OCI-LY7 (cell line): ENCODE results near the gene NPS. TPM values are rescaled to one million over a fixed set of nuclear protein-coding genes. Genes with fewer than 3 reads are reported as not detected.

Experiments used
- BruUV-seq: library from RNA; stranded (reverse); fragments of 400-500 nt; replicated peaks from 2 replicates; lab custom pipeline; 2021; lab: Mats Ljungman, UMichigan
- CTCF ChIA-PET: fragments of 300-600 bp; sonication (Branson Sonifier 250); formaldehyde crosslinking; loops from one replicate; lab custom pipeline; 2022; ENCODE audit warnings: antibody characterized with exemption; ENCODE audit not compliant: unreplicated experiment; lab: Charles Lee
- POLR2A ChIA-PET: fragments of 300-600 bp; sonication (Branson Sonifier 250); formaldehyde crosslinking; loops from one replicate; lab custom pipeline; 2022; ENCODE audit warnings: antibody characterized with exemption; lab: Charles Lee
- DNase-seq: peaks from one replicate; pipeline ENCODE4 v3.0.0-alpha.2; 2015; ENCODE audit warnings: low spot score
- H2AFZ ChIP-seq: fragments of 200-600 bp; sonication (generic), shearing (Covaris generic); 2 replicates; pipeline ENCODE4 v1.6.1; 2014; ENCODE audit warnings: mild to moderate bottlenecking, antibody characterized with exemption, low read length, moderate library complexity
- H3K27ac ChIP-seq: fragments of 200-600 bp; sonication (generic); 2 replicates; pipeline ENCODE4 v1.5.1; 2014; ENCODE audit warnings: mixed run types, low read depth, mild to moderate bottlenecking, moderate library complexity, low read length, inconsistent platforms; ENCODE audit not compliant: poor library complexity, severe bottlenecking
- H3K36me3 ChIP-seq: fragments of 200-600 bp; sonication (generic); 2 replicates; pipeline ENCODE4 v1.6.1; 2014; ENCODE audit warnings: mild to moderate bottlenecking, antibody characterized with exemption, low read length, moderate library complexity, mixed read lengths; ENCODE audit not compliant: insufficient read depth
- H3K4me1 ChIP-seq: fragments of 200-600 bp; sonication (generic); 2 replicates; pipeline ENCODE4 v1.5.1; 2014; ENCODE audit warnings: mild to moderate bottlenecking, low read length; ENCODE audit not compliant: insufficient read depth, poor library complexity, severe bottlenecking
- H3K4me2 ChIP-seq: fragments of 200-600 bp; sonication (generic); 2 replicates; pipeline ENCODE4 v1.6.1; 2014; ENCODE audit warnings: mild to moderate bottlenecking, low read length
- H3K4me3 ChIP-seq: fragments of 200-600 bp; sonication (generic); 2 replicates; pipeline ENCODE4 v1.5.1; 2014; ENCODE audit warnings: mild to moderate bottlenecking, low read depth, low read length; ENCODE audit not compliant: poor library complexity, severe bottlenecking
- H3K79me2 ChIP-seq: fragments of 200-600 bp; sonication (generic); 2 replicates; pipeline ENCODE4 v1.6.1; 2016; ENCODE audit warnings: low read depth, mild to moderate bottlenecking, low read length, moderate library complexity, mixed read lengths; ENCODE audit not compliant: insufficient read depth
- H3K9me2 ChIP-seq: fragments of 200-600 bp; sonication (generic); 2 replicates; pipeline ENCODE4 v1.6.1; 2016; ENCODE audit warnings: mild to moderate bottlenecking, low read length, mixed read lengths; ENCODE audit not compliant: insufficient read depth
- H3K9me3 ChIP-seq: fragments of 200-600 bp; sonication (generic); 2 replicates; pipeline ENCODE4 v1.6.1; 2014; ENCODE audit warnings: mild to moderate bottlenecking, mixed run types, low read length, mixed read lengths
- H4K20me1 ChIP-seq: fragments of 200-600 bp; sonication (generic); 2 replicates; pipeline ENCODE4 v1.6.1; 2014; ENCODE audit warnings: mild to moderate bottlenecking, antibody characterized with exemption, low read length, moderate library complexity, mixed read lengths; ENCODE audit not compliant: insufficient read depth
- CTCF ChIP-seq: fragments of 200-600 bp; sonication (generic); conservative IDR thresholded peaks from 2 replicates; pipeline ENCODE4 v1.5.1; 2014; ENCODE audit warnings: mild to moderate bottlenecking, antibody characterized with exemption, low read length, moderate library complexity, mixed read lengths
- EZH2phosphoT487 ChIP-seq: fragments of 200-600 bp; sonication (generic); IDR thresholded peaks from 2 replicates; pipeline ENCODE4 v1.6.1; 2018; ENCODE audit warnings: low read depth, borderline replicate concordance, mild to moderate bottlenecking, mixed run types, antibody characterized with exemption, low read length, moderate library complexity, mixed read lengths
- intact Hi-C: fragments of 100-400 bp; cut with micrococcal nuclease; formaldehyde crosslinking; loops from one replicate; pipeline ENCODE4 v1.10.0; 2022; ENCODE audit not compliant: unreplicated experiment
- total RNA-seq, 2 experiments: library from RNA; depleted of rRNA in 1 of 2; stranded (reverse); fragments of >200 nt in 1 of 2; shearing (Covaris generic) in 1 of 2; gene quantifications; 2 replicates each; pipeline ENCODE4 v1.2.3, GENCODE V29; 2014 to 2022

The NPS gene
- total RNA-seq, 2 experiments from 2014 or later: not detected

DNA sequence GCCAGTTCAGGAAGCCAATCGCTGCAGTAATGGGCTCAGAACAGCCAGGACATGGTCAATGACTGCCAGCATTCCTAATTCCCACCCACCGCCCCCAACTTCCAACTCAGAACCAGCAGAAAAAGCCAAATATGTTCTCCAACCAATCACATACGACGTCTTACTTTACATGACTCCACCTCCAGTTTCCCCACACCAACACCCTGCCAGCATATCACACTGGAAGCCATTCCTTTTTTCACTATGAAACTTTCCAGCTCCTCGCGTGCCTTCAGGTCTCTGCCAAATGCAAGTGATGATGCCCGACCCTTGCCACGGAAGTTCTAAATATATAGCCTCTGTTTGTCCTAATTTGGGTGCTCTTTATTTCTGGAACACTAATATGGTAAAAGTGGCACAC, 12.5 kb downstream of the NPS start:
- TF ChIP-seq EZH2phosphoT487: no peak
- TF ChIP-seq CTCF: no peak
- ChIA-PET CTCF (no interaction called here), POLR2A (no interaction called here)
- DNase-seq: no peak
- BruUV-seq: no TSS peak
- H3K4me2 ChIP-seq: no peak overlapping the region
- no peaks in the 10 kb centered on the region for H3K79me2 ChIP-seq
- H3K9me3 ChIP-seq: no peaks in the 10 kb centered on the region
- no peaks in the 10 kb centered on the region for H3K36me3 ChIP-seq
- no peaks in the 10 kb centered on the region for H3K9me2 ChIP-seq
- H2AFZ ChIP-seq: no peak overlapping the region
- intact Hi-C loops: no loop called here
- H3K4me3 ChIP-seq: no peak overlapping the region
- no peaks in the 10 kb centered on the region for H3K4me1 ChIP-seq
- H4K20me1 ChIP-seq: no peaks in the 10 kb centered on the region
- no peak overlapping the region for H3K27ac ChIP-seq

GRCh38 chr10:127563718-127564553, 14.8 kb downstream of the NPS start:
- peak; percentile 31 for DNase-seq
- H3K79me2 ChIP-seq: no peaks in the 10 kb centered on the region
- H3K4me2 ChIP-seq: no peak overlapping the region
- no peak overlapping the region for H3K4me3 ChIP-seq
- H3K9me3 ChIP-seq: no peaks in the 10 kb centered on the region
- intact Hi-C loops: no loop called here
- ChIA-PET POLR2A (no interaction called here), CTCF (no interaction called here)
- H2AFZ ChIP-seq: no peak overlapping the region
- H3K27ac ChIP-seq: no peak overlapping the region
- no peaks in the 10 kb centered on the region for H3K36me3 ChIP-seq
- no peaks in the 10 kb centered on the region for H4K20me1 ChIP-seq
- no peaks in the 10 kb centered on the region for H3K4me1 ChIP-seq
- no TSS peak for BruUV-seq
- peak; percentile 86 for TF ChIP-seq CTCF
- TF ChIP-seq EZH2phosphoT487: no peak
- no peaks in the 10 kb centered on the region for H3K9me2 ChIP-seq

DNA sequence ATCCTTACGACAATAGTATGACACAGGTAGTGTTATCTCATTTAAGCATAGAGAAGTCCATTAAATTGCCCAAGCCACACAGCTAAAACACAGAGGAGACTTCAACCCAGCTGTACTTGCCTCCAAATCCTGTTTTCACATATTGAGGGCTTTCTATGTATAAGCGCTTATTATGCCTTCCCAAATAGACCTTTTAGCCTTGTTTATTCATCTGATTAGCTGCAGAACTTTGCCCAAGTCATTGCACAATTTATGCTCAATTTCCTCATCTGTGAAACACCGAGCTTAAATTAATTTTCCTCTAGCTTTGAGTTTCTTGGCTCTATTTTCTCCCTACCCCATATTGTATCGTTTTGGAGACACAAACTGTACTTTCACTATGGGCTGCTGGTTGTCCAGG, 15.5 kb downstream of the NPS start:
- CTCF ChIA-PET: no interaction called here
- Histone ChIP-seq H3K9me3 (no peaks in the 10 kb centered on the region), H4K20me1 (no peaks in the 10 kb centered on the region), H3K79me2 (no peaks in the 10 kb centered on the region), H3K4me2 (no peak overlapping the region), H3K4me1 (no peaks in the 10 kb centered on the region), H3K36me3 (no peaks in the 10 kb centered on the region), H3K27ac (no peak overlapping the region), H2AFZ (no peak overlapping the region), H3K9me2 (no peaks in the 10 kb centered on the region), H3K4me3 (no peak overlapping the region)
- intact Hi-C loops: no loop called here
- no peak for TF ChIP-seq EZH2phosphoT487
- no peak for TF ChIP-seq CTCF
- DNase-seq: no peak
- BruUV-seq: no TSS peak
- POLR2A ChIA-PET: no interaction called here
